NAMALWA (cell line): ENCODE measurements around the gene TMEM170A.
"Not testable (repeated sequence)": the region's sequence is repeated elsewhere in the genome, so short reads cannot be mapped to it uniquely, and the experiment has no call there.

Experiments used
- DNase-seq: peaks from one replicate; pipeline ENCODE4 v3.0.0-alpha.2; 2015; ENCODE audit warnings: low spot score

Gene TMEM170A

GRCh38 chr16:75479421-75479990 lies 15.0 kb upstream of the TMEM170A start:
- no peak for DNase-seq

DNA sequence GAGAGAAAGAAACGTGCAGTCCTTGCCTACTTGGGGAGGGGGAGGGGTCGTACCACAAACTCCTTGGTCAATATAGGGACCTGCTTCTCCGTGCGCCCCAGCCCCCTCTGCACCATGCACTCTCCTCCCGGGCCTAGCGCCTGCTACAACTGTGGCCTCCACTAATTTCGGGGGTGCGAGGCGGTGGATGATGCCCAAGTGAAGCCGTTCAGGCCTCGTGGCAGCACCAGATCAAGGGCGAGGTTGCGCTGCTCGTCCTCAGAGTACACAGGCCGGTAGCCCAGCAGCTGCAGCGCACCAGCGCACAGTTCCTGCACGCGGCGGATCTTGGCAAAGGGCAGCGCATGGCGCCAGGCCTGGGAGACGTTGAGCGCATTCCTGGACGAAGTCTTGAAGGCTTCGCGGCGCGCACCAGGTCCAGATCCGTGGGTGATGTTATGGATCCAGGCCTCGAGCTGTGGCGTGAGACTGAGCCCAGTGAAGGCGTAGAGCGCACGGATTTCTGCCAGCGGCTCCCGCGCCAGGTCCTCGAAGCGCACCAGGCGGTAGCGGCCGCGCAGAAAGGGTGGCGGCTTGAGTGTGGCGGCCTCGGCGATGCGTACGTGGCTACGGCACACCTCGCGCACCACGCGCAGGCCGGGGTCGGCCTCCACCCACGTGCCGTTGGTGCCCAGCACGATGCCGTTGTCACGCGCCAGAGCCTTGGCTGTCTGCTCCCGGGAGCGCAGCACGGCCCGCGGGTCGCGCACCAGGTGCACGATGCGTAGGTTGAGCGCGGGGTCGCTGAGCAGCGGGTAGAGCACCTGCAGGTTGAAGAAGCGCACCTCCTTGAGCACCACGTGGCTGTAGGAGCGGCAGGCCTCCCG lies 14.2 kb upstream of the TMEM170A start:
- DNase-seq, result no peak

DNA sequence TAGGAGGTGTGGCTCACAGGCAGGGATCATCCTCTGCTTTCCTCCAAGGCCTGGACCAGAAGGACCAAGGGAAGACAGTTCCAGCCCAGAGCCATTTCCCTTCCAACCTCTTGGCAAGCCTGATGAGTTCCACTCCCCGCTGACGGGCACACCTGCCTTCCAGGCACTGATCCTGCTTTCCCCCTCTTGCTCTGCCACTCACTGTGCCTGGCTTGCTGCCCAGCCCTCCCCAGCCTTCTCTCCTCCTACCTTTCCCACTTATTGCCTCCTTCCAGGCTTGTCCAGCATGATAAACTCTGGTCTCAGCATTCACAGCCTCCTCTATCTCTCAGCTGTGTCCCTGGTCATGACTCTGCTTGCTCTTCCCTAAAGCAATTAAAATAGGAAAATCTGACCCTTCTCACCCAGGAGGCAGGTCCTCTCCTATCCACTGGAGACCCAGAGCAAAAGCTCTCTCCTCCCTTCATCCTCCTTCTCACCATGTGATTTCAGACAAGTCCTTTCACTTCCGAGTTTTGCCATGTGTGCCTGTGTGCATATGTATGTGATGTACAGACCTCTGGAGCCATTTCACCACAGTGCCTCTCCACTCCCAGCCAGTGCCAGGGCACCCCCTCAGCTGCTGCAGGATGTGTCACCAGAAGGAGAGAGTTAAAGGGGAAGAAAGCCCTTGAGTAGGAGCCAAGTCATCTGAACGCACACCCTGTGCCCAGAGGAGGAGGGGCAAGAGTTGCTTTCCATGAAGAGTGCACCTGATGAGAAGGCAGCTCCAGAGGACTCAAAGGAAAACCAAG lies 13.4 kb upstream of the TMEM170A start:
- peak; percentile 41 for DNase-seq

DNA sequence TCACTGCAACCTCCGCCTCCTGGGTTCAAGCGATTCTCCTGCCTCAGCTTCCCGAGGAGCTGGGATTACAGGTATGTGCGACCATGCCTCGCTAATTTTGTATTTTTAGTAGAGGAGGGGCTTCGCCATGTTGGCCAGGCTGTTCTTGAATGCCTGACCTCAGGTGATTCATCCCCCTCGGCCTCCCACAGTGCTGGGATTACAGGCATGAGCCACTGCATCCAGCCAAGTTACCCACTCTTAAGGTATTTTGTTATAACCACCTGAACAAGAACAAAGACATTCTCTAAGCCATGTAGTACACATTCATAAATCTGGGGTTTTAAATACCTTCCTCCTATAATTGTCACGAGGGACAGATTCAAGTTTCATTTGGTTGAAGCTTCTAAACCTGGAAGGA lies 12.3 kb upstream of the TMEM170A start:
- DNase-seq, result no peak

DNA sequence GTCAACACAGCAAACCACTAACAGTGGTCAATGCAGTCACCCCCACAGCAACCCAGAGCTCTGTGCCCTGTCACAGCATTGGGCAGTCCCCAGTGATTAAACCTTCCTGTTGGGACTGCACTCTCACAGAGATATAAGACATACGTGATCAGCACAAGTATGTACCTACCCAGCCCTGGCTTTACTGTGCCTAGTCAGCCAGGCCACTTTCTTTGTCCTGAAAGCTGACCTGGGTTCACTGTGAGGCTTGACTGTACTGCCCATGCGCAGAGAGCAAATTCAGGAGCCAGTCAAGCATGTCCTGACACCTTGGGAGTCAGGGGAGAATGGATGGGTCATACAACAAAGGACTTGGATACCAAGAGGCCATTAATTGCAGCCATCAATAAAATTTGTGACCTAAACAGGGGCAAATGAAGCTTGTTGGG lies 10.9 kb upstream of the TMEM170A start:
- no peak for DNase-seq

DNA sequence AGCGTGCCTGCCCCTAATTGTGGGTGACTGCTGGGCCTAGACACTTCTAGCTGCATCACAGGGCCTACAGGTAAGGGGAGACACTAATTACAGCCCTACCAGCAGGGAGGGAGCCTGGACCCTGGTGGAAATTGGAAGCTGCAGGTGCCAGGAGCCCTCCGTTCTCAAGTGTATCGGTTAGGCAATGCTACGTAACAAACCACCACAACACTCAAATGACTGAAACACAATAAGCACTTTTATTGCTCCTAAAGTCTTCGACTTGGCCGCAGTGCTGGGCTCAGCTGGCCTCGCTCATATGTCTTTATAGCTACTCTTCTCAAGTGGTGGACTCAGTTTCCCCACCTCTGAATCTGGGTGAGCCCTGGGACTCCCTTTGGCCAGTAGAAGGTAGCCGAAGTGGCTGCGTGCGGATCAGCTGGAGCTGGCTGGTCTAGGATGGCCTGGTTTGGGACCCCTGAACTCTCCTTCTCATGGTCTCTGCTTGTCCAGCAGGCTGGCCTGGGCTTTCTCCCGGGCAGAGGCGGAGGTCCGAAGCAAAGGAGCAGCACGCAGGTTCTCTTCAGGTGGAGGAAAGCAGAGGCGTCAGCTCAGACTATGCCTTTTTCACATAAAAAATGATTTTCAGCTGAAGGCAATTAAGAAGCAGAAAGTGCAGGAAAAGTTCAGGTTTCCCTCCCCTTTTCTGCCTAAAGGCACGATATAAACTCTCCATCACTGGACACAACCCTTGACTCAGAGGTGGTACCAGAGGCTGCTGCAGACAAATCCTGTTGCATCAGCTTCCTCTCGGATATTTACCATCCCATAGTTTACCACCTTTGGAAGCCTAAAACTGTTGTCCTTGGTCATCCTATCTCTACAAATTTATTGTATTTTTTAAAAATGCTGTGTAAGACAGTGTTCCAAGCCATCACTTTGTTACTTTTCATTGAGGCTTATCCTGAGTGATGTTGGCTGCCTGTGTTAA lies 8.7 kb upstream of the TMEM170A start:
- no peak for DNase-seq

- DNase-seq, result peak; percentile 71
These were observed 7.5 kb upstream of the TMEM170A start for GRCh38 chr16:75471723-75472633.

DNA sequence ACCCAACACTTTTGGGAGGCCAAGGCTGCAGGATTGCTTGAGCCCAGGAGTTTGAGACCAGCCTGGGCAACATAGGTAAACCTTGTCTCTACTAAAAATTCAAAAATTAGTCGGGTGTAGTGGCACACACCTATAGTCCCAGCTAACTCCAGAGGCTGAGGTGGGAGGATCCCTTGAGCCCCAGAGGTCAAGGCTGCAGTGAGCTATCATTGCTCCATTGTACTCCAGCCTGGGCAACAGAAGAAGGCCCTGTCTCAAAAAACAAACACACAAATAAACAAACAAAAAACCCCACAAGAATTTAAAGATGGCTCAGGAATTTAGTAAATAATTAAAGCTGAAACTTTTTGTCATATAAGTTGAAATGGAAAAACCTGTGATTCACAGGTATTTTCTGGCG lies 2.3 kb upstream of the TMEM170A start:
- no peak for DNase-seq

- DNase-seq, result peak; percentile 45
These were observed 934 bp downstream of the TMEM170A start for GRCh38 chr16:75463389-75464121.

- DNase-seq, result peak; percentile 57
These were observed 1.7 kb downstream of the TMEM170A start for GRCh38 chr16:75462806-75463205.

DNA sequence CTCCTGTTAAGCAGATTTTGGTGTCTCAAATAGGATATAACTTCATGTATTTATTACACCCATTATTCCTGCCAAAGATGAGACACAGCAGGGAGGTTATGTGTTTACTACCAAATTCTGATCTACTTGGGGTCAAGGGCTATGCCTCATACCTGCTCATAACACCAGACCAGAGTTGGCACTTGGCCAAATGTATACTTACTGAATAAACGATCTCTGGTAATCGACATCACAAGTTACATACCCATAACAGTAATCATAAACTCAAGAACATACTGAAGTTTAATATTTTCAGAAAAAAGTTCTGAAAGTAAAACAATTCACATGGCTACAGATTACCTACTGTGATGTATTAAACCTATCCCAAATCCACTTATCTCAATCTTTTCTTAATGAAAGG lies 2.9 kb downstream of the TMEM170A start:
- DNase-seq, result no peak

- DNase-seq, result no peak
These were observed 4.0 kb downstream of the TMEM170A start for GRCh38 chr16:75460446-75460845.

DNA sequence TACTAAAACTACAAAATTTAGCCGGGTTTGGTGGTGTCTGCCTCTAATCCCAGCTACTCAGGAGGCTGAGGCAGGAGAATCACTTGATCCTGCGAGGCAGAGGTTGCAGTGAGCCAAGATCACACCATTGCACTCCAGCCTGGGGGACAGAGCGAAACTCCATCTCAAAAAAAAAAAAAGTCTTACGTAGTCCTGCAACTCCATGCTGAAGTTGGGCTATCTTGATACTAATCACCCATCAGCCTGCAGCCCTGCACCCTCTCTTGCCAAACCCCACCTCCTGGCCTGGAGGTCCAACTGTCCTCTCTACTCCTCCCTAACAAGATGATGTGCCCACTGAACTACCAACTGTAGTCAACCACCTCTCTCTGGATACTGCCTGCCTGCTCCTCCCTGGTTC lies 4.8 kb downstream of the TMEM170A start:
- DNase-seq, result no peak

DNA sequence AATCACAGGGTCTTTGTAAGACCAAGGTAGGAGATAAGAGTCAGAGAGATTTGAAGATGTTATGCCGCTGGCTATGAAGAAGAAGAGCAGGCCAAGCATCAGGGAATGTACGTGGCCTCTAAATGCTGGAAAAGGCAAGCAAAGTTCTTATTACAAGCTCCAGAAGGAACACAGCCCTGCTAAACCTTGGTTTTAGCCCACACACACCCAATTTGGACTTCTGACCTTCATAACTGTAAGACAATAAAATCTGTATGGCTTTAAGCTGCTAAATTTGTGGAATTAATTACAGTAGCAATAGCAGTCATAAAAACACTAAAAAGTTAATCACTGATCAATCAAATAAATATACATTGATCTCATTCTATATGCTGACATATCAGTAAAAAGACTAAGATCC lies 6.0 kb downstream of the TMEM170A start:
- no peak for DNase-seq

DNA sequence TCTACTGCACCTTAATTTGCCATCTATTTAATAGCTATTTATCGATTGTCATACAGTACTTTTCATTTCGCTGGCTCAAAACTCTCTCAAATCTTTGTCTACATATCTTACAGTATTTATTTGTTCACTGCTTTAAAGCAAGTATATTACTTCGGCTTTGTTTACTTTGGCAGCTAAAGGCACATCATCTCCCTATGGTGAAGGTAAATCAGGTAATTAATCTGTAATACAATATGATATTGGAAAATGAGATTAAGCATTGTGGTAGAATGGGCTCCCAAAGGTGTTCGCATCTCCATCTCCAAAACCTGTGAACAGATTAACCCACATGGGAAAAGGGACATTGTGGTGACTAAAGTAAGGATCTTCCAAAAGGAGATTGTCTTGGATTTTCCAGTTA lies 6.5 kb downstream of the TMEM170A start:
- no peak for DNase-seq

GRCh38 chr16:75457485-75458021 lies 6.9 kb downstream of the TMEM170A start:
- no peak for DNase-seq

GRCh38 chr16:75456971-75457370 lies 7.5 kb downstream of the TMEM170A start:
- no peak for DNase-seq

GRCh38 chr16:75456486-75456885 lies 8.0 kb downstream of the TMEM170A start:
- DNase-seq, result not testable (repeated sequence)

DNA sequence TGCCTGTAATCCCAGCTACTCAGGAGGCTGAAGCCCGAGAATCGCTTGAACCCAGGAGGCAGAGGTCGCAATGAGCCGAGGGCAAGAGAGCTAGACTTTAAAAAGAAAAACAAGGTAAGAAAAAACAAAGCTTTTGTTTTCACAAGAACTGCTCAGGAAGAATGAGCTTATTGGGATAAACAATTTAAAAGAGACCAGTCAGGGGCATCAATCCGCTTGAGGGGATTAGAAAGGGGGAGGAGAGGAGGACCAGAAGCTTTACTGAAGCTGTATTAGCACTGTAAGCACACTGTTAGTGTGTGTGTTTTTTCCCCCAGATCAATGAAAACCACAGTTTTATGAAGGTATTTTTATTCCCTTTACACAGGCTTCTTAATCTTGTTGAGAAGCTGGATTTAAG lies 8.8 kb downstream of the TMEM170A start:
- DNase-seq, result no peak
